Panc1 (cell line): ENCODE results near the gene PHF20.

Experiments
- POLR2AphosphoS5 ChIP-seq: IDR thresholded peaks from 2 replicates; pipeline ENCODE4 v1.6.1; 2012; ENCODE audit warnings: mild to moderate bottlenecking, low read depth, low read length, moderate library complexity
- SIN3A ChIP-seq: IDR thresholded peaks from 2 replicates; pipeline ENCODE4 v1.6.1; 2012; ENCODE audit warnings: low read depth, mild to moderate bottlenecking, low read length, moderate library complexity, borderline replicate concordance; ENCODE audit not compliant: insufficient read depth
- TF ChIP-seq, protein P1 (sequence below), 2 experiments: IDR thresholded peaks; 2 replicates each; pipeline ENCODE4 v1.6.1; 2011 to 2012; ENCODE audit warnings: low read depth in 2 of 2, control low read depth in 1 of 2, low read length in 1 of 2, mild to moderate bottlenecking in 1 of 2, moderate library complexity in 1 of 2; ENCODE audit not compliant: insufficient read depth in 1 of 2
- TF ChIP-seq, protein P2 (sequence below): fragments of 450-650 bp; IDR thresholded peaks from 2 replicates; pipeline ENCODE4 v1.5.1; 2017; ENCODE audit warnings: mild to moderate bottlenecking

DNA sequence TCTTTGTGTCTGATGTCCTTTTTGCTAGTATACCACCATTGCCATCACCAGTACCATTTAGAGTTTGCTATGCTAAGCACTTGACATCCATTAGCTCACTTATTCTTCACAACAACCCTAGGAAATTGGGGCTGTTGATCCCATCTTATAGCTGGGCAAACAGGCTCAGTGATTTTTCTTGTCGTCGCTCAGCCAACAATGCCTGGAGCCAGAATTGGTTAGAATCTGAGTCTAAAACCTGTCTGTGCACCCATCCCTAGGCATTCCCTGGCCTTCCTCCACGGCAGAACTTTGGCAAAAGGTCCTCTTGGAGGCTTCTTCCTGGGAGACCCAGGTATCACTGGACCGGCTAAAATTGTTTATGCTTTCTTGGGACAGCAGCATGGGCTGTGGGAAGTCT is 20.9 kb downstream of the PHF20 start:
- TF ChIP-seq, protein P1, sequence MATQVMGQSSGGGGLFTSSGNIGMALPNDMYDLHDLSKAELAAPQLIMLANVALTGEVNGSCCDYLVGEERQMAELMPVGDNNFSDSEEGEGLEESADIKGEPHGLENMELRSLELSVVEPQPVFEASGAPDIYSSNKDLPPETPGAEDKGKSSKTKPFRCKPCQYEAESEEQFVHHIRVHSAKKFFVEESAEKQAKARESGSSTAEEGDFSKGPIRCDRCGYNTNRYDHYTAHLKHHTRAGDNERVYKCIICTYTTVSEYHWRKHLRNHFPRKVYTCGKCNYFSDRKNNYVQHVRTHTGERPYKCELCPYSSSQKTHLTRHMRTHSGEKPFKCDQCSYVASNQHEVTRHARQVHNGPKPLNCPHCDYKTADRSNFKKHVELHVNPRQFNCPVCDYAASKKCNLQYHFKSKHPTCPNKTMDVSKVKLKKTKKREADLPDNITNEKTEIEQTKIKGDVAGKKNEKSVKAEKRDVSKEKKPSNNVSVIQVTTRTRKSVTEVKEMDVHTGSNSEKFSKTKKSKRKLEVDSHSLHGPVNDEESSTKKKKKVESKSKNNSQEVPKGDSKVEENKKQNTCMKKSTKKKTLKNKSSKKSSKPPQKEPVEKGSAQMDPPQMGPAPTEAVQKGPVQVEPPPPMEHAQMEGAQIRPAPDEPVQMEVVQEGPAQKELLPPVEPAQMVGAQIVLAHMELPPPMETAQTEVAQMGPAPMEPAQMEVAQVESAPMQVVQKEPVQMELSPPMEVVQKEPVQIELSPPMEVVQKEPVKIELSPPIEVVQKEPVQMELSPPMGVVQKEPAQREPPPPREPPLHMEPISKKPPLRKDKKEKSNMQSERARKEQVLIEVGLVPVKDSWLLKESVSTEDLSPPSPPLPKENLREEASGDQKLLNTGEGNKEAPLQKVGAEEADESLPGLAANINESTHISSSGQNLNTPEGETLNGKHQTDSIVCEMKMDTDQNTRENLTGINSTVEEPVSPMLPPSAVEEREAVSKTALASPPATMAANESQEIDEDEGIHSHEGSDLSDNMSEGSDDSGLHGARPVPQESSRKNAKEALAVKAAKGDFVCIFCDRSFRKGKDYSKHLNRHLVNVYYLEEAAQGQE (IDR thresholded peaks at IDR 0.05; ENCODE audit: insufficient read depth in 1 of 2, low read depth in 2 of 2, low read length in 1 of 2) = no peak
- TF ChIP-seq, protein P2, sequence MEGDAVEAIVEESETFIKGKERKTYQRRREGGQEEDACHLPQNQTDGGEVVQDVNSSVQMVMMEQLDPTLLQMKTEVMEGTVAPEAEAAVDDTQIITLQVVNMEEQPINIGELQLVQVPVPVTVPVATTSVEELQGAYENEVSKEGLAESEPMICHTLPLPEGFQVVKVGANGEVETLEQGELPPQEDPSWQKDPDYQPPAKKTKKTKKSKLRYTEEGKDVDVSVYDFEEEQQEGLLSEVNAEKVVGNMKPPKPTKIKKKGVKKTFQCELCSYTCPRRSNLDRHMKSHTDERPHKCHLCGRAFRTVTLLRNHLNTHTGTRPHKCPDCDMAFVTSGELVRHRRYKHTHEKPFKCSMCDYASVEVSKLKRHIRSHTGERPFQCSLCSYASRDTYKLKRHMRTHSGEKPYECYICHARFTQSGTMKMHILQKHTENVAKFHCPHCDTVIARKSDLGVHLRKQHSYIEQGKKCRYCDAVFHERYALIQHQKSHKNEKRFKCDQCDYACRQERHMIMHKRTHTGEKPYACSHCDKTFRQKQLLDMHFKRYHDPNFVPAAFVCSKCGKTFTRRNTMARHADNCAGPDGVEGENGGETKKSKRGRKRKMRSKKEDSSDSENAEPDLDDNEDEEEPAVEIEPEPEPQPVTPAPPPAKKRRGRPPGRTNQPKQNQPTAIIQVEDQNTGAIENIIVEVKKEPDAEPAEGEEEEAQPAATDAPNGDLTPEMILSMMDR = no peak
- no peak for TF ChIP-seq POLR2AphosphoS5
- TF ChIP-seq SIN3A = no peak
